A204.1 (cell line): Measurements from ENCODE around the gene TMEM242.

ENCODE experiments used
- FAIRE-seq: peaks from 2 replicates; lab custom pipeline; 2012; peaks lifted over from hg19 to GRCh38; lab: Jason Lieb, UNC

TMEM242 gene

DNA sequence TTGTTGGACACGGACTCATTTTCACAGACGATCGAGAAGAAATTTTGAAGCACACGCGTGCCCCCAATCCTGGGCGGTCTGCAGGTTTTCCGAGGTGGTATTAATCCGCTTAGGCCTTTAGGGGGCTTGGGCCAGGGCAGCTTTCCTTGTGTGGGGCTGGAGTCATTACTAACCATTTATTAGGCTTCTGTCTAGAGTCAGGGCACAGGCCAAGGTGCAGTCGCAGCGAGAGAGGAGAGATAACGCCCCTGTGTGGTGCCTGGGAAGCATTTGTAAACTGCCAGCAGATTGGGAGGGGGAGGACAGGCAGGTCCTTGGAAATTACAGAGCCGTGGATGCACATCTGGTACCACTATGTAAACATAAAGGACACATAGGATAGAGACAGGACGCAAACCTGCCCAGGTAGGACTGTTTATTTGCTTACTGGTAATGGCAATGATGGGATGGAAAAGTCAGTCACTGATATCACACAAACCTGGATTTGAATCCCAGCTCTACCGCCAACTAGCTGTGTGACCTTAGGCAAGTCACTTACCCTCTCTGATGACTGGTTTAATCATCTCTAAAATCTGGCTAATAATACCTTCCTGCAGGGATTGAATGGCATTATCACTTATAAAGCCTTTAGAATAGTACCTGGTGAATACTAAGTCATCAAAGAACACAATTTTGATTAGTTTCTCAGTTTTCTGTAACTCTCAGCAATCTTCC, 76.4 kb downstream of the TMEM242 start:
- no peak for FAIRE-seq

DNA sequence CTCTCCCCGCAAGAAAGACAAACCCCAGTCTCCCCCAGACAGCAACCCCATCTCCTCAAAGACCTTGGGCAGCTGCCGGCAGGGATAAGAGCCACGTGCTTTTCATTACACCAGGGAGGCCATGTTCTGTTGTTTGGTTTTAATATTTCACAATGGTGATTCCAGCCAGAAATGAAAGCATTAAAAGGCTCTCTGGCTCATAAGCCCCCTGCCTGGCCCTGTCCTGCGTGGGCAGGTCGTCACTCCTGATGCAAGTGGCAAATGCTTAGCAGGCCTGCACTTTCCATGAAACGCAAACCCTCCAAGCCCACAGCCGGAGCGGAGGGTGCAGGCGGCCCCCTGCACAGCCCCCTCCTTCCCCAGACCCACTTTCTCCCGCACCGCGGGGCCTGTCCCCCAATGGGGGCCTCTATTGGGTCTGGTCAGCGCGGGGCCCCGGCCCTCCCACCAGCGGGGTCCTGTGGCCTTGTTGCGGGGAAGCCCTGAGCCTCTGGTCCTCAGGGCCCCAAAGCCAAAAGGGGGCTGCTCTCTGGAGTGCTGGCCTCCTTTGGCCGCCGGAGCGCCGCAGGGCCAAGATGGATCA, 77.2 kb downstream of the TMEM242 start:
- FAIRE-seq = no peak

GRCh38 chr6:157245436-157245835, 77.9 kb downstream of the TMEM242 start:
- FAIRE-seq = no peak

DNA sequence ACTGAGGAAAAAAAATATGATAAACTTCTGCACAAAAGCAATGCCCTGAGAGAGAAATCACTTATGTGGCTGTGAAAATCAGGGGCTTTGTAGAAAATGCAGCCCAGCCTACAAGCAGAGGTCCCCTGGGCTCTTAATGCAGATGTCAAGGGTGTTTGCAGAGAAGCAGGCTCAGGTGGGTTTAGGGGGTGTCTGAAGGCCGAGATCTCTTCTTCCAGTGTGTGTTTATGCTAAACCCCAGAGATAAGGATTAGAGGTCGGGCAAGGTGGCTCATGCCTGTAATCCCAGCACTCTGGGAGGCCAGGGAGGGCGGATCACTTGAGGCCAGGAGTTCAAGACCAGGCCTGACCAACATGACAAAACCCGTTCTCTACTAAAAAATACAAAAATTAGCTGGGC, 78.5 kb downstream of the TMEM242 start:
- FAIRE-seq = no peak

- no peak for FAIRE-seq
Measured at GRCh38 chr6:157244175-157244574, 79.1 kb downstream of the TMEM242 start.

GRCh38 chr6:157242791-157243190, 80.5 kb downstream of the TMEM242 start:
- FAIRE-seq = no peak

- FAIRE-seq = no peak
Measured at GRCh38 chr6:157240960-157241311, 82.4 kb downstream of the TMEM242 start.

DNA sequence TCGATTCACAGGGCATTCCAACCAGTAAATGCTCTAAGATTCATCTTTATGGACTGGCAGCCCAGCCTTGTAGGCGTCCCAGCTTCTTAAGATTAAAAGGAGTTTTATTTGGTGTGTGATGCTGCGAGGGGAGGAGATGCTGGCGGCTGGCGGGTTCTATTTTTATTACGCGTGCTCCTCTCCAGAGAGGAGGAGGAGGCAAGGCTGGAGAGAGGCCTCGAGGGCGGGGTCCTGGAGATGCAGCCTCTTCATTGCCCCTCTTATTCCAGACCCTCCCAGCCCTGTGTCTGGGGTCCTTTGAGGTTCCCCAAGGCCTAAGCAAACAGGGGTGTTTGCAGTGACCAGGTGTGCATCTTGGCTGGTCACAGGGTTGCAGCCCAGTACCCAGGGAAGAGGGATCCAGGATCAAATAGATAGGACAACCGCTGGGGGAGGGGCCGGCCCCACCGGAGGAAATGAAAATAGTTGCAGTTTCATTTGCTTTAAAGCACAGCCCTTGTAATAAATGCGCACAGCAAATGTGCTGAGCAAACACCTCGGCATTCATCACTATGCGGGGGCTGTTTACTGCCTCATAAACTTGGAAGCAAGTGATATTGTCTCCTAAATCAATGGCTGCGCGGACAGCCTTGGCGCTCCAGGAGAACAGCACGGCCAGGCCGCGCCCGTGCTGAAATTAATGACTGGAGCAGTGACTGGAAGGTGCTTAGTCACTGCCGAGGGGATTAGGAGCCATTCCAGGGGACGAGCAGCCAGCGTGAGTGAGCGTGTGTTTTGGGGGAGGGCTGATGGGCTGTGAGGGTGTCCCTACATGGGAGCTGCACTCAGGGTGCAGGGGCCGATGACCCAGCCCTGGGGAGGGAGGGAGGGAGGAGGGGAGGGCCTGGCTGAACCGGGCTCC, 83.0 kb downstream of the TMEM242 start:
- no peak for FAIRE-seq

DNA sequence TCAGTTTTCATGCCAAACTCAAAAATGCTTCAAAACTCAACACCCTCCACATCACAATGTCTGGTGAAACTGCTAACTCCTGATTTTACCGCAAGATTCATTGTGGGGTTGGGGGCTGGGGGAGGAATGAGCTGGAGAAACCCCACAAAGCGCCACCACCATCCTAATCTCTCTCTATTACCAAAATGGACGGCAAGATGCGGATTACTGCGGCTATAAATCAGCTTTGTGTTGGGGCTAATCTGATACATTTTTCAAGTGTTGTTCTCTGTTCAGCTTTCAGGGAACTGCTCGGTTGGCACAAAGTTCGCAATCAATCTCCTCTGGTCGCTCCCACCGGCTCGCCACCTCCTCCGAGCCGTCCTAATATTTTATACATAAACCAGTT, 83.7 kb downstream of the TMEM242 start:
- FAIRE-seq = no peak
